GM15510 (cell line): ENCODE data around the gene BCDIN3D.
A peak's percentile ranks its signal among the peaks of the same experiment; 100 is the strongest.

Source experiments
- POLR2A ChIP-seq: IDR thresholded peaks from 3 replicates; pipeline ENCODE4 v1.6.1; 2011; ENCODE audit warnings: borderline replicate concordance; ENCODE audit not compliant: insufficient read length; ENCODE audit errors: extremely low read depth

The BCDIN3D gene, protein sequence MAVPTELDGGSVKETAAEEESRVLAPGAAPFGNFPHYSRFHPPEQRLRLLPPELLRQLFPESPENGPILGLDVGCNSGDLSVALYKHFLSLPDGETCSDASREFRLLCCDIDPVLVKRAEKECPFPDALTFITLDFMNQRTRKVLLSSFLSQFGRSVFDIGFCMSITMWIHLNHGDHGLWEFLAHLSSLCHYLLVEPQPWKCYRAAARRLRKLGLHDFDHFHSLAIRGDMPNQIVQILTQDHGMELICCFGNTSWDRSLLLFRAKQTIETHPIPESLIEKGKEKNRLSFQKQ

DNA sequence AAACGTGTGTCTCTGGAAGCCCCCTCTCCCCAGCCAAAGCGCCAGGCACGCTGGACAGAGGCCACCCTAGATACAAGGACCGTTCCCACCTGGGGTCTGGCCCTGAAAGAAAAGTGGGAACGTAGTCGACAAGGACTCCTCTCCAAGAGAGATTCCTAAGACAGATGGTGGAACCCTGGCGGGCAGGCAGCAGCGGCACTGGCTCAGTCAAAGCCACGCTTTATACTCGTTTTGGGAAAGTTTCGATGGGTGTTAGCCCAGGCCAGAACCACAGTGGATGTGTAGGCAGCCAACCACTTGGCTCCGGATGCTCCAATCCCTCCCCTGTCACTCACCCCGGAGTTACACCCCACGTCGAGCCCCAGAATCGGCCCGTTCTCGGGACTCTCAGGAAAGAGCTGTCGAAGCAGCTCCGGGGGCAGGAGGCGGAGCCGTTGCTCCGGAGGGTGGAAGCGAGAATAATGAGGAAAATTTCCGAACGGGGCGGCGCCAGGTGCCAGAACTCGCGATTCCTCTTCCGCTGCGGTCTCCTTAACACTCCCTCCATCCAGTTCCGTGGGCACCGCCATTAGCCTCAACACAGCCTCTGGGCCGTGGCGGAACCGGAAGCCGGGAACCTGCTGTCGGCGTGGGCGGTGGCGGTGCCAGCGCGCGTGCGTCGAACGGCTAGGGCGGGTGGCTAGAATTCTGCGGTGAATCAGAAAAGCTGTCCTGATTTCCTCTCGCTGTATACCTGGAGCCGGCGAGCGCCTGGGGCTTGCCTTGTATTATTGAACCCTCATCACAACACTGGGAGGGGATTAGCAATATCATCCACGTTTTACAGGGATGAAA is at the start of gene BCDIN3D:
TSS of gene BCDIN3D (minus strand) at position 588 of the 834 bp plus-strand sequence. CDS start at position 569, 19 bp downstream.
- TF ChIP-seq POLR2A, result peak; percentile 85

DNA sequence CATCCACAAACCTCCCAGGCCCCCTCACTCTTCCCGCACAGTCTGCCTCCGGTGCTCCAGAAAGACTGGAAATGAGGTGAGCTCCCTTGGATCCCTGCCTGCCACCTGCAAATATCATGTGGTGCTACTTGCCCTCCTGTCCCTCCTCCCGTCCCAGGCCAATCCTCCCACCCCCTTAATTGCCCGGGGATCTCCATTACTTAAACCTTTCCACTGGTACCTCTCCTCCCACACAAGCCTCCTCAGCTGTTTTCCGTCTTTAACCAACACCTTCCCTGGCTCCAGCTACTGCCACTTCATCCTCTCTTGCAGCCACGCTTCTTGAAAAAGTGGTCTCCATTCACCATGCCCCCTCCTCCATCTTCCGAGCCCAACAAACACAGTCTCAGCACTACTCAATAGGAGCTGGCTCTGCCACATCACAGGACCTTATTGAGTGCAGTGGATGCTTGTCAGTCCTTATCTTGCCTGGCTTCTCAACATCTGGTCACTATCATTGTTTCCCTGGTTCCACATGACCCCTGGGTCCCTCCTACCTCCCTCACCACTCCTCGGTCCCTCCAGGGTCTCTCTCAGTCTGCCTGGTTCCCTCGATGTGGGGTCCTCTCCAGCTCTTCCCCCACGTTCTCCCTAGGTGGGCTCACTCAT is 49.3 kb upstream of the BCDIN3D start:
- no peak for TF ChIP-seq POLR2A

DNA sequence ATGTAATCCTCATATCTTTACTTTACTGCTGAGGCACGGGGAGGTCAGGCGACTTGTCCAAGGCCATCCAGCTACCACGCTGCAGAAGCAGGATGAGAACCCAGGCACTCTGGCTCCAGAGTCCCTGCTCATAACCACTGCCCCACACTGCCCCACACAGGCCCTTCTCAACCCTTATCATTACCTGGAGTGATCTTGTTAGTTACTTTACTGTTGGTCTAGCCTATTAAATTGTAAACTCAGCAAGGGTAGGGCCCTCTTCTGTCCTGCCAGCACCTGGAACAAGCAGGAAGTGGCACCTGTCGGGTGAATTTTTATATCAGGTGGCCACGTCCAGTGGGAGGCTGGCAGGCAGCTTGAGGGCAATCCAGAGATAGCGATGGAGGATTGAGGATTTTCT is 48.6 kb upstream of the BCDIN3D start:
- TF ChIP-seq POLR2A, result no peak

DNA sequence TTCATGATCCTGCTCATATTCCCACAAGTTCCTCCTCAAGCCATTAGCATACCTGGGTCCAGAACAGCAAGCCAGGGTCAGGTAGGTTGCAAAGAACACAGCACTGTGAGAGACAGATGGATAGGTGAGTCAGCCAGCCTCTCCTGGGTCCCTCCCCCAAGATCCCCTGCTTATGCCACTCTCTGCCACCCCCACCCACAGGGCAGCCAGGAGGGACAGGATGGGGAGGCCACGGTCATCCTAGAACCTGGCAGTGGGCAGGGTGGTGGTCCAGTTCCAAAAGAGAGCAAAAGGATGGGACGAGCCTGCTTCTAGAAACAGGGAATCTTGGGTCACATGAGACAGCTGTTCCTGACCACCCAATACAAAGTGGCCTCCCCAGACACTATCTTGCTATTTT is 48.1 kb upstream of the BCDIN3D start:
- TF ChIP-seq POLR2A, result no peak

DNA sequence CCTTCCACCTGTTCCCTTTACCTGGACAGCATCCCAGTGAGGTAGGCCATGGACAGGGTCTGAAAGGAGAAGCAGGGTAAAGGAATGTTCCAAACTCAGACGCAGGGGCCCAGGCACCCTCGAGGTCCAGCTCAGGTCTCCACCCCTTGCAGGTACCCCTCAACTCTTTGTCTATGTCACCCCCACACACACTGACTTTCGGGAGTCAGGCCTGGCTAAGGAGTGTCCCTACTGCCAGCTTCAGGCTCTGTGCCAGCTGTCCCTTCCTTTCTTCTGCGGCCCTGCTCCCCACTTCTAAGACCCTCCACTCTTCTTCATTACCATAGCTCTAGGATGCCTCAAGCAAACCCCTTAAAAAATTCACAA is 47.2 kb upstream of the BCDIN3D start:
- no peak for TF ChIP-seq POLR2A

DNA sequence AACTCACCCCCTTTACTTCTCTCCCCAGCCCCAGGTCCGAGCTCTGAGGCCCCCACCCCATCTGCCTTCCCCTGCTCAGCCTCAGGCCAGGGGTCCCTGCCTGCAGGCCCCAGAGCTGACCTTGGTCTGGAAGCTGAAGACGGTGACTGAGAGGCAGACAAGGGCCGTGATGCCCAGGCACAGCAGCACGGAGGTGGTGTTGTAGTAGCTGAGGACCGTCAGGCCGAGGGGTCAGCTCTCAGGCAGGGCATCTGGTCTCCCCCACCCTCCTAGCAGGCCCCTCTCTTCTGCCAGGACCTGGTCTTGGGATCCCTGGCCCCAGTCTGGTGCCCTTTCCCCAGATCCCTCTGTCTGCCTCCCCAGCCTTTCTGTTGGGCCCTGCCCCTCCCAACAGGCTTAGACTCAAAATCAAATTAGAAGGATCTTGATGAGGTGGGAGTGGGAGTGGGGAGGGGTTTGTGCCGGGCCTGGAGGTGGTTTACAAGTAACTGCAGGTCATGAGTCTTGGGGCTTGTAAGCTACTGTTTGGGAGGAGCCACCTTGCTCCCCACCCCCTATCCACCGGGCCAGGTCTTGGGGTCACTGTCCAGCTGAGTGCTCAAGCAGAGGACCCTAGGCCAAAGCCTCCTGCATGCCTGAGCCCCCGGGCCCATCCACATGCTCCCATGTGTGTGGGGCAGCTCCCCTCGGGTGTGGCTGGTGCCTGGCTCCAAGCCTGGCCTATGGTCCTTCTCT is 46.6 kb upstream of the BCDIN3D start:
- TF ChIP-seq POLR2A, result no peak

DNA sequence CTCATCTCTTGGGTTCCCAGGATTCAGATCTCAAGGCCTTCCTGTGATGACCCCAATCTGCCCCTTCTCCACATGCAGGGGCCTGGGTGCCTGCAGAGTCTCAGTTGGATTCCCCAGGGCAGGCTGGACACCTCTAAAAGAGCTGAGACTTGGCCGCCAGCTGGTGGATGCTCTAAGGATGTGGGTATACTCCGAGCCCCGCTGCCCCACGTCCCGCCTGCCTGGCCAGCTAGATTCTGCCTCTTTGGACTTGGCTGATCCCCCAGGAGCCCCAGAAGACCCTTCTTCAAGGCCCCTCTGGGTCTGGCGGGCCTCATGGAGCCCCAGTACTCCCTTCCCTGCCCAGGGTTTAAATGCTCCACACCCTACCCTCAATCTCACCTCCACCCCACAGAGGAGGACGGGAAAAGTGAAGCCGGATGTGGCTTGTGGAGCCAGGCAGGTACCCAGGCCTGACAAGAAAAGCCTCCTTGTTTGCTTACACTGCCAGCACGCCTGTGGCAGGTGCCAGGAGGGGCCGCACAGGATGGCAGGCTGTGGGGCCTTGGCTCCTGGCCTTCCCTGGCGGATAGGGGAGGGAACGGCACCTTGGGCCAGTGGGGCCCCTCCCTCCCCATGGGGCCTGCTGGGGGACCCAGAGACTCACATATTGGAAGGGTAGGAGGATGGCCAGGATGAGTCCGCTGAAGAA is 45.7 kb upstream of the BCDIN3D start:
- TF ChIP-seq POLR2A, result no peak

DNA sequence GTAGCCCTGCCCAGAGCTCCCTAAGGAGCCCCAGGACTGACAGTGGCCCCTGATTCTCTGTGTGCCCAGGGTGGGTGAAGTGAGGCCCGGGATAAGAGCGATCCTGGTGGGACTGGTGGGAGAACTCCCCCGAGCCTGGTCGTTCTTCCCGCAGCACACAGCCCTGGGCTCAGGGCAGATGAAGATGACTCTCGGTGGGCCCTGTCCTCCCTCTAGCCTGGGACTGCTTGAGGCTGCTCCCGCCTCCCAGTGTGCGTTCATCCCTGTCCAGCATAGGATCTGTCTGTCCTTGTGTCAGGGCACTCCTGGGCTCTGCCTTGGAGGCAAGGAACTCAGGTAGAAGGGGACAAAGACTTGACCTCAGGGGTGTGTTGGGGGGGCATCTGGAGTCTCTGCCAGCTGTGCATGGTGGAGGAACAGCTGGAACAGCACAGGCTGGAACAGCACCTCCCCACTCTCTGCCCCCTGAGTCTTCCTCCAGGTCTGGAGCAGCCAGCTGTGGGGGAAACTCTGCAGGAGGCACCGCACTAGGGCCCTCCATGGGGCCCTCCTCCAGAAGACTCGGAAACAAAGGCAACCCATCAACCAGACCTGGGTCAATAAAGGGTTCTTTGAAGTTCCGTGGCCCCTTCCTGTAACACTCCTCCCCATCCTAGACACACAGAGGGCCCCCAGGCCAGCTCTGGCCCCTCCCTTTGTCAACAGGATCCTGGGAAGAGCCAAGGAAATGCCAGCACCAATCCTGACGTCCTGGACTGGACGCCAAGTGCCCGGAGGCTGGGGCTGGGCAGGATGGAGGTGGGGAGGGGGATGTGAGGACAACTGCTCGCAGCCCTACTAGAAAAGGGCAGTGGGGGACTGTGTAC is 44.9 kb upstream of the BCDIN3D start:
- TF ChIP-seq POLR2A, result no peak

DNA sequence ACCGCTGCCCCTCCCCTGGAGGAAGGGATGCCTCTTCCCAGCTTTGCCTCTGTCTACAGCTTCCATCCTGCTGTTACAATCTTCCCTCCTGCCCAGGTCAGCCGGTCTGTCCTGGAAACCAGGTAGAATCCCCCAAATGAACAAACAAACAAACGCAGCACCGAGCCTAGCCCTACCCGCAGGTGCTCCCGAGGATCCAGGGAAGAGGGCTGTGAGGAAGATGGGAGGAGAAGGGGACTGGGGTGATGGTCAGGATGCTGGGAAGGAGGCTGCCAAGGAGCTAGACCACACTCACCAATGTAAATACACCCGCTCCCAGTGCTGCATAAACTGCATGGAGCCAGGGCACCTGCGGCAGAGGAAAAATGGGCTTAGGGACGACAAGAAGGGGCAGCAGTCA is 44.2 kb upstream of the BCDIN3D start:
- TF ChIP-seq POLR2A, result no peak

DNA sequence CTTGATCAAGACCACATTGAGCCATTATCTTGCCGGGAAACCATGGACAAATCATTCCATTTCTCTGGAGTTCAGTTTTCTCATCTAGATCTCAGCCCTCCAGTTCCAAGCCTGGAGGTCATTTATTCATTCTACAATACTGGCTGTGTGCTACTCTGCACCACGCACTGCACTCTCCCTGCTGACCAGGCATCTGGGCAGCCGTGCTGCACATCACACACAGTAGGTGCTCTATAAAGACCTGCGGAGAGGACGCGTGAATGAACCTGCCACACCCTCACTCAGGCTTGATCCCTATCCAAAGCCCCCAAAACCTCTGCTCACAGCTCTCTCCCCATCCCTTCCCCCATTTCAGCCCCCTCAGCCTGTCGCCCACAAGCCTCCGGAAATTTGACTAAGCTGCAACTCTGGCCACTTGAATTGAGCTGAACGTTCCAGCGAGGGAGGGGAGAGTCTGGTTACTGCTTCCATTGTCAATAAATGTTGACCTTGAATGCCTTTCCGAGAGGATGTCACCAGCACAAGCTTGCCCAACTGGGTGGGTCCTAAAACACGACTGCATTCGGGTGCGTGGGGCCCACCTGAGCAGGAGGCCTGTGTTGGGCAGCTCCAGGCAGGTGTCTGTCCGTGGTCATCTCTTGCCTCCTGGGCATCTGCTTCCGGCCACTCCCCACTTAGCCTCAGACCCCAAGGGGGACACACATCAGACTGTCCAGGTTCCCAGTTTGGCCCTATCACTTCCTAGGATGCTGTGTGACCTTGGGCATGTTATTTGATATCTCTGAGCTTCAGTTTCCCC is 43.0 kb upstream of the BCDIN3D start:
- no peak for TF ChIP-seq POLR2A

DNA sequence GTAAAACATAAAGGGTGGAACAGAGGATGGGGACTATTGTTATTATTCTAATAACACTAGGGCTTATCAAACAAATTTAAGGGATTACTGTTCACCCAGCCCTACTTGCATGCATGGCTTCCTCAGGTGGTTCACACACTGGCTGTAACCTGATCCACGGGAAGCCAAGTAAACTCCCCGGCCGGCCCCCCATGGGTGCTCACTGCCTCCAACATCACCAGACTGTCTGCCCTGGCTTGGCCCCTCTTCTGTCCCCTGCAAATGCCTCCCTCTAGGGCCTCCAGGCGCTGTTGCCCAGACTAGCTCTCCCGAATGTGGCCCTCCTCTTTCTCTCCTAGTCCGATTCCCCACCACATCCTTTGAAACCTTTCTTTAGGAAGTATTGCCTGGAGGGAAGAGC is 42.2 kb upstream of the BCDIN3D start:
- TF ChIP-seq POLR2A, result no peak

DNA sequence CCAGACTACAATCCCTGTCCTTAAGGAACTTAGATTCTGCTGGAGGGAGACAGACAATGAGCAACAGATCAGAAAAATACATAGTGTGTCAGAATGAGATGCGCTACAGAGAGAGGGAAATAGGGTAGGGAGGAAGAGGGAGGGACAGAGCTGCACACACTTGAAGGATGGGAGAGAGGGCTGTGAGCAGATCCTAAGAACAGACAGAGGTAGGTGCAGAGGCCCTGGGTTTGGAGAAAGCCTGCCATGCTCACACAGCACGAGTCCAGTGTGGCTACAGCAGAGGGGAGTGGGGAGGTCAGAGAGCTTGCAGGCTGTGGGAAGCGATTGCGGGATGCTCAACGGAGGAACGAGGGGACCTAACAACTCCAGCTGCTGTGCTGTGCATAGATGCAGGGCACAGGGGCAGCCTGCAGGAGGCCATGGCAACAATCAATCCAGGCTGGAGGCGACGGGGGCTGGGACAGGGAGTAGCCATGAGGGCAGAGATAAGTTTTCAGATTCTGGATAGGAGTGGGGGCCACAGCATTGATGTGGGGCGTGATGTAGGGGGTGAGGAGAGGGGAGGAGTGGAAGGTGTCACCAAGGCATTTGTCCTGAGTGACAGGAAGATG is 40.1 kb upstream of the BCDIN3D start:
- TF ChIP-seq POLR2A, result no peak
